Mucosa of rectum (tissue), 2 donors: ENCODE data around the gene PFKFB4.

Experiments
- H3K27ac ChIP-seq, 2 donors: one replicate each; pipeline ENCODE4 v1.7.0; 2013; ENCODE audit warnings: inconsistent platforms in 2 of 2, low read depth in 2 of 2, low read length in 2 of 2
- H3K27me3 ChIP-seq, 2 donors: one replicate each; pipeline ENCODE4 v1.7.0; 2013; ENCODE audit warnings: low read length in 2 of 2; ENCODE audit not compliant: control insufficient read depth in 2 of 2, insufficient read depth in 2 of 2
- H3K36me3 ChIP-seq, 2 donors: one replicate each; pipeline ENCODE4 v1.7.0; 2013; ENCODE audit warnings: low read length in 2 of 2; ENCODE audit not compliant: control insufficient read depth in 2 of 2, insufficient read depth in 2 of 2
- H3K4me1 ChIP-seq, 2 donors: one replicate each; pipeline ENCODE4 v1.7.0; 2013; ENCODE audit warnings: low read length in 2 of 2, mild to moderate bottlenecking in 1 of 2; ENCODE audit not compliant: control insufficient read depth in 2 of 2, insufficient read depth in 2 of 2
- H3K4me3 ChIP-seq, 2 donors: one replicate each; pipeline ENCODE4 v1.7.0; 2013; ENCODE audit warnings: low read length in 2 of 2
- H3K9ac ChIP-seq, 2 donors: one replicate each; pipeline ENCODE4 v1.7.0; 2013; ENCODE audit warnings: low read length in 2 of 2, low read depth in 1 of 2, mild to moderate bottlenecking in 1 of 2
- H3K9me3 ChIP-seq, 2 donors: one replicate each; pipeline ENCODE4 v1.7.0; 2013; ENCODE audit warnings: low read length in 2 of 2; ENCODE audit not compliant: control insufficient read depth in 2 of 2
- donor health status: healthy.
- donor health status: Normal muscosa, but diverticular disease.

Gene PFKFB4

DNA sequence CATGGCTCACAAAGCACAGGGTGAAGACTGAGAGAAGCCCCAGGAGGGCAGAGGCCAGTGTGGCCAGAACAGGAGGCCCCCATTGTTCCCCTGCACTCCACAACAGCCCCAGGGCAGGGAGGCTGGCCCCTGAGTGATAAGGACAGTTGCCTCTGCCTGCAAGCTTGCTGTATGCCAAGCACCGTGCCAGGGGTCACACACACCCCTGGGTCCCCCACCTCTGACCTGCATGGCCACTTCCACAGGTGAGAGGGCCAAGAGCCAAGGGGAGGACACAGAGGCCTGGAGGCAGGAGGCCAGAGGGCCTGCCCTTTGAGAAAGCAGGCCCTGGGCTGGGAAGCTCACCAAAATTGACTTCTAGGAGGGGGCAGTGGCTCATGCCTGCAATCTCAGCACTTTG is 86.3 kb downstream of the PFKFB4 start:
- H3K4me3 ChIP-seq, result no peak overlapping the region

DNA sequence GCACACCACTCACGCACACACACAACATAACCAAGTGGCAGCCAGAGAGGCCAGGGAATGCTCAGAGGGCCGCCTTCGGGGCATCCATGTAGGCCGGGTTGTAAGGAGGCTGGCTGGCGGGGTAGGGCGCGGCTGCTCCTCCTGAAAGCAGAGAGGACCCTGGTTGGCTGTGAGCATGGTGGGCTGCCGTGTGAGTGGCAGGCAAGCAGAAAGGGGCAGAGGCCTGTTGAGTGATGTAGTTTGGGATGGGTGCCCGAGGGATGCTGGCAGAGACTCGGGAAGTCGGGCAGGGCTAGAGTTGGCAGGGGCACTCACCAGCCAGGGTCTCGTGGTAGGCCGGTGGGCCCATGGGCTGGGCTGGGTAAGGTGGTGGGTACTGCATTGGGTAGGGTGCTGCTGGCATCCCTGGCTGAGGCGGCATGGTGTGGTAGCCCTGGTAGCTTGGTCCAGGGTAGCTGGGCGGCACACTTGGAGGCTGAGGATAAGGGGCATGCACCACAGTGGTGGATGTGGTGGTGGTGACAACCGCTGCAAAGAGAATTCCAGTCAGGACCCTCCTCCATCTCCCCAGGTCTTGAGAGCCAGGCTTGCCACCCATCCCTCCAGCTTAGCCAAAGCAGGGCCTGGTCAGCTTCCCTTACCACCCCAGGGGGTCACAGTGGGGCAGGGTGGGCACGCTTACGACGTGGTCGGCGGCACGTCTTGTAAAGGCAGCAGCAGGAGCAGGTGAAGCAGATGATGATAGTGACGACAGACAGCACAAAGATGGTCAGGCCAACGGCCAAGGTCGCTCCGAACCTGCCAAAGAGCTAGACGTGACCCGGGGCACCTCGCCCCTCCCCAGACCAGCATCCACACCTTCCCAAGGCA is 87.3 kb downstream of the PFKFB4 start:
- H3K27ac ChIP-seq, result no peak overlapping the region
- H3K9me3 ChIP-seq, result no peaks in the 10 kb centered on the region
- H3K36me3 ChIP-seq, result peaks cover 22 to 31% of the 10 kb centered on the region in 2 donors
- H3K27me3 ChIP-seq, result no peaks in the 10 kb centered on the region
- H3K4me3 ChIP-seq, result no peak overlapping the region
- peaks cover 60 to 62% of the 10 kb centered on the region in 2 donors for H3K4me1 ChIP-seq
- no peak overlapping the region for H3K9ac ChIP-seq

More for the DNA sequence above, 86.3 kb downstream of the PFKFB4 start:
- Histone ChIP-seq H3K9ac (no peak overlapping the region), H3K27ac (no peak overlapping the region), H3K36me3 (peaks cover 22 to 31% of the 10 kb centered on the region in 2 donors), H3K4me1 (peaks cover 53 to 56% of the 10 kb centered on the region in 2 donors), H3K27me3 (no peaks in the 10 kb centered on the region), H3K9me3 (no peaks in the 10 kb centered on the region)

DNA sequence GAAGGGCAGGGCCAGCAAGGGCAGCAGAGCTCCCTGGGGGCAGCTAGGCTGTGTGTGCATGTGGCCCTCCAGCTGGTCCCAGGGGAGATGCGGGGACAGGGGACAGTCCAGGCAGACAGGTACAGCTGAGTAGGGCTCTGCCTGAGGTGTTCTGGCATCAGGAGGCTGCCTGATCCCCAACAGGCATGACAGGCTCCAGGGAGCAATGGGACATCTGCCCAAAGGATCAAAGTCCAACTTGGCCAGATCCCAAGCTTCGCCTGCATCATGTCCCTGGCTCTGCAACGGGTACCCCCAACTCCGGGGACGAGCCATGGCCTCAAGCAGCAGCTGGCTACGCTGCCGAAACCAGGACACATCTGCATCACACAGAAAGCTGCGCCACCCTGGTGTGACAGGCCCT is 88.3 kb downstream of the PFKFB4 start:
- Histone ChIP-seq H3K27ac (peak overlapping the region; percentile 9 to 41), H3K4me3 (no peak overlapping the region), H3K4me1 (peaks cover 57 to 58% of the 10 kb centered on the region in 2 donors), H3K27me3 (no peaks in the 10 kb centered on the region), H3K36me3 (peaks cover 22 to 37% of the 10 kb centered on the region in 2 donors), H3K9me3 (no peaks in the 10 kb centered on the region), H3K9ac (no peak overlapping the region)
